Choroid plexus epithelial cell (primary cell): ENCODE data around the gene FAR1.

Source experiments
- DNase-seq: peaks from one replicate; pipeline ENCODE4 v3.0.0-alpha.2; 2010; ENCODE audit warnings: low read depth
- H3K4me3 ChIP-seq: 2 replicates; pipeline ENCODE4 v1.5.1; 2011; ENCODE audit warnings: low read depth, mild to moderate bottlenecking, control low read depth, low read length, moderate library complexity
- CTCF ChIP-seq: conservative IDR thresholded peaks from 2 replicates; pipeline ENCODE4 v1.5.1; 2011; ENCODE audit warnings: low read depth, mild to moderate bottlenecking, control low read depth, inconsistent platforms, low read length, moderate library complexity

The FAR1 gene

GRCh38 chr11:13772223-13773046 is 104.0 kb downstream of the FAR1 start:
- peak; percentile 57 for TF ChIP-seq CTCF
- peak; percentile 84 for DNase-seq
- no peak overlapping the region for H3K4me3 ChIP-seq

DNA sequence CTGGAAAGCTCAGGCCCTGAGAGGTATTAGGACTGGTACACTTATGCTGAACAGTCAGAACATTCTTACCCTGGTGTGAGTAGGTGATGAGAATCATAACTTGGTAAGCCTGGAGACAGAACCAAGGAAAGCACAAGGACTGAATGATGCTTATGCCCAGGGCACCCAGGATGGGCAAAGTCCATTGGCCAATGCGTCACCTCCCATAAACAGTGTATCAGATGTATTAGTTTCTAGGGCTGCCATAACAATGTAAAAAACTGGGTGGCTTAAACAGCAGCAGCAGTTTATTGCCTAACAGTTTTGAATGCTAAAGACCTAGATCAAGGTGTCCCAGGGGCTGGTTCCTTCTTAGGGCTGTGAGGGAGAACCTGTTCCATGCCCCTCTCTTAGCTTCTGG is 107.0 kb downstream of the FAR1 start:
- DNase-seq: no peak
- TF ChIP-seq CTCF: no peak
- H3K4me3 ChIP-seq: no peak overlapping the region

DNA sequence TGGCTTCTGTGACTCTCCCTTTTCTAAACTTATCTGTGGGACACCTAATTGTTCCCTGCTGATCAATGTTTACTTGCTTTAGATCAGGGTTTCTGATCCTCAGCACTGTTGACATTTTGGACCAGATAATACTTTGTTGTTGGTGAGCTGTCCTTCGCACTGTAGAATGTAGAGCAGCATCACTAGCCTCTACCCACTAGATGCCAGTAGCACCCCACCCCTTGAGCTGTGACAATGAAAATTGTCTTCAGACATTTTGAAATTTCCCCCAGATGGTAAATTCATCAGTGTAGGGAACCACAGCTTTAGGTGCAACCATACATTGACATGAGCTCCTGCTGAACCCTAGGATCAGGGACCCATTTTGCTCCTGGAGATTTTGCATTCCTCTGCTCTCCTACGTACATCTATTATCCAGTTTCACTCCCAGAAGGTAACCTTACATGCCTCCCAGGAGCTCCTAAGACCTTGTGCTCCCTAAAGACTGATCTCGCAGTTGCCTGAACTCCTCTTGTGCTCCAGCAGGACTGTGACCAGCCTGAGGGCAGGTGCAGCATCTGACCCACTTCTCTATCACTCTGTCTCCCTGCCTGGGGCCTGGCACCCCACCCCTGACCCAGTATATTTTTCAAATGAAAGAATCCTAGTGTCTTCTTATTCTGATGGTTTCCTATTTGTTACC is 107.8 kb downstream of the FAR1 start:
- peak; percentile 14 for TF ChIP-seq CTCF
- H3K4me3 ChIP-seq: no peak overlapping the region
- no peak for DNase-seq

GRCh38 chr11:13777341-13777985 is 109.0 kb downstream of the FAR1 start:
- no peak overlapping the region for H3K4me3 ChIP-seq
- no peak for DNase-seq
- TF ChIP-seq CTCF: no peak

- TF ChIP-seq CTCF: no peak
- no peak overlapping the region for H3K4me3 ChIP-seq
- no peak for DNase-seq
Measured at GRCh38 chr11:13778345-13778744, 109.9 kb downstream of the FAR1 start.

DNA sequence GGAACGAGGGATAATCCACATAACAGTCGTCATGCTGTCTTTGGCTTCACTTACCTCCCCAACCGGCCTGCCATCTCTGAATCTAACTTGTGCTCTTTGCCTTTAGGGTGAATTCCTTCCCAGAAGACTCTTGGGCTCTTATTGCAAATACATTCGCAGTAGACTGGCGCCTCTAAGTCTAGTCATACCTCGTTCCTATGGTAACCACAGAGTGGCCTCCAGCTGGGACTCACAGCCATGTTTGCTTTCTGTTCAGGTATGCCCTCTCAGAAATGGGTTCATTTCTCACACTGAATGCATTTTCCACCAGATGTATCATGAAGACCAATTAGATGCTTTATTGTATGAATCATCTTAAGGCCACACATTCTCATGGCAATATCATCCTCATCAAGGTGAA is 112.7 kb downstream of the FAR1 start:
- H3K4me3 ChIP-seq: no peak overlapping the region
- no peak for TF ChIP-seq CTCF
- DNase-seq: no peak
